ENCODE measurements around the gene SLC27A1. TPM values are rescaled to one million over a fixed set of nuclear protein-coding genes. Genes with fewer than 3 reads are reported as not detected.

The SLC27A1 gene
- total and polyA plus RNA-seq, 10 of the 15 experiments (the other 5 are each of a cell fraction or from before 2014, with no cell fraction given): 0.11 to 2.3 (median 1.2) TPM

DNA sequence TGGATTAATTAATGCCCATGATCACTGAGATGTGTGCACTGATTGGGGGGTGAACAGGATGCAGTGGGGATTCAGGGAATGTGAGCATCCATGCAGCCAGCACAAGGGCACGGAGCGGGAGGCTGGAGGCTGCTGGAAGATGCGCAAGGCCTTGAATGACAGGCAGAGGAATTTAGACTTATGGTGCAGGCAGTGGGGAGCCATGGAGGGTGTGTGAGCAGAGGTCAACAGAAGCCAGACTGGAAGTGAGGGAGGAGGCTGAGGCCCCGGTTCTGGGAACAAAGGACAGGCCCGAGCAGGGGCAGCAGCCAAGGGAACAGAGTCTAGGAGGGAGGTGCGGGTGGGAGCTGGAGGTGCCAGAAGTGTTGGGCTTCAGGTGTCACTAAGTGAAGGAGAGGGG lies 77.8 kb downstream of the SLC27A1 start:
- WGBS (ENCODE audit: insufficient coverage, insufficient replicate concordance, low lambda C conversion rate, missing lambda C conversion rate): 94% methylated on average over 6 of the region's 6 CpGs
- in situ Hi-C loops (cut with MboI): no loop called here
- H3K36me3 ChIP-seq (ENCODE audit: control insufficient read depth in 2 of 2, insufficient read depth in 2 of 2, low read length in 1 of 2): no peaks in the 10 kb centered on the region
- ATAC-seq (no peak), FAIRE-seq (no peak), DNase-seq (ENCODE audit: low read depth, low spot score) (no peak)
- intact Hi-C loops (cut with micrococcal nuclease; ENCODE audit: unreplicated experiment): no loop called here
- no peak overlapping the region for H3K4me2 ChIP-seq (ENCODE audit: control insufficient read depth, insufficient read depth)
- no TSS peak for BruUV-seq (replicated peaks)
- H3K4me1 ChIP-seq (ENCODE audit: control insufficient read depth, insufficient read depth, low read length): peaks cover 7% of the 10 kb centered on the region
- H3K4me3 ChIP-seq: no peak overlapping the region
- no peaks in the 10 kb centered on the region for H3K9me3 ChIP-seq (replicated peaks; ENCODE audit: control insufficient read depth, insufficient read depth, low read length)
- H3K9ac ChIP-seq (ENCODE audit: control insufficient read depth, insufficient read depth, low read length): no peak overlapping the region
- RAD21 ChIA-PET (ENCODE audit: unreplicated experiment): no interaction called here
- SMC1A ChIA-PET (ENCODE audit: uncharacterized antibody, unreplicated experiment): interaction anchor here (1.2 kb wide), 1 partner anchor 19 kb away, joined by 3 read pairs; no protein-coding TSS in a partner anchor
- H2AFZ ChIP-seq (ENCODE audit: control insufficient read depth, low read depth, low read length): no peak overlapping the region
- H4K20me1 ChIP-seq (ENCODE audit: control insufficient read depth, insufficient read depth): no peaks in the 10 kb centered on the region
- H3K27me3 ChIP-seq (replicated peaks in 1 of 2; ENCODE audit: control insufficient read depth in 2 of 2, insufficient read depth in 2 of 2, low read length in 1 of 2): no peaks in the 10 kb centered on the region
- CTCF ChIA-PET: interaction anchor here (1.1 kb wide), 1 partner anchor 52 kb away, joined by 4 read pairs; no protein-coding TSS in a partner anchor
- POLR2A ChIA-PET: no interaction called here
- no peaks in the 10 kb centered on the region for H3K79me2 ChIP-seq (ENCODE audit: control insufficient read depth, insufficient read depth, low read length)
- H3K27ac ChIP-seq (ENCODE audit: control insufficient read depth, insufficient read depth): no peak overlapping the region
- TF ChIP-seq, protein P1, sequence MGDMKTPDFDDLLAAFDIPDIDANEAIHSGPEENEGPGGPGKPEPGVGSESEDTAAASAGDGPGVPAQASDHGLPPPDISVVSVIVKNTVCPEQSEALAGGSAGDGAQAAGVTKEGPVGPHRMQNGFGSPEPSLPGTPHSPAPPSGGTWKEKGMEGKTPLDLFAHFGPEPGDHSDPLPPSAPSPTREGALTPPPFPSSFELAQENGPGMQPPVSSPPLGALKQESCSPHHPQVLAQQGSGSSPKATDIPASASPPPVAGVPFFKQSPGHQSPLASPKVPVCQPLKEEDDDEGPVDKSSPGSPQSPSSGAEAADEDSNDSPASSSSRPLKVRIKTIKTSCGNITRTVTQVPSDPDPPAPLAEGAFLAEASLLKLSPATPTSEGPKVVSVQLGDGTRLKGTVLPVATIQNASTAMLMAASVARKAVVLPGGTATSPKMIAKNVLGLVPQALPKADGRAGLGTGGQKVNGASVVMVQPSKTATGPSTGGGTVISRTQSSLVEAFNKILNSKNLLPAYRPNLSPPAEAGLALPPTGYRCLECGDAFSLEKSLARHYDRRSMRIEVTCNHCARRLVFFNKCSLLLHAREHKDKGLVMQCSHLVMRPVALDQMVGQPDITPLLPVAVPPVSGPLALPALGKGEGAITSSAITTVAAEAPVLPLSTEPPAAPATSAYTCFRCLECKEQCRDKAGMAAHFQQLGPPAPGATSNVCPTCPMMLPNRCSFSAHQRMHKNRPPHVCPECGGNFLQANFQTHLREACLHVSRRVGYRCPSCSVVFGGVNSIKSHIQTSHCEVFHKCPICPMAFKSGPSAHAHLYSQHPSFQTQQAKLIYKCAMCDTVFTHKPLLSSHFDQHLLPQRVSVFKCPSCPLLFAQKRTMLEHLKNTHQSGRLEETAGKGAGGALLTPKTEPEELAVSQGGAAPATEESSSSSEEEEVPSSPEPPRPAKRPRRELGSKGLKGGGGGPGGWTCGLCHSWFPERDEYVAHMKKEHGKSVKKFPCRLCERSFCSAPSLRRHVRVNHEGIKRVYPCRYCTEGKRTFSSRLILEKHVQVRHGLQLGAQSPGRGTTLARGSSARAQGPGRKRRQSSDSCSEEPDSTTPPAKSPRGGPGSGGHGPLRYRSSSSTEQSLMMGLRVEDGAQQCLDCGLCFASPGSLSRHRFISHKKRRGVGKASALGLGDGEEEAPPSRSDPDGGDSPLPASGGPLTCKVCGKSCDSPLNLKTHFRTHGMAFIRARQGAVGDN (IDR thresholded peaks at IDR 0.05): no peak
- TF ChIP-seq, protein P2, sequence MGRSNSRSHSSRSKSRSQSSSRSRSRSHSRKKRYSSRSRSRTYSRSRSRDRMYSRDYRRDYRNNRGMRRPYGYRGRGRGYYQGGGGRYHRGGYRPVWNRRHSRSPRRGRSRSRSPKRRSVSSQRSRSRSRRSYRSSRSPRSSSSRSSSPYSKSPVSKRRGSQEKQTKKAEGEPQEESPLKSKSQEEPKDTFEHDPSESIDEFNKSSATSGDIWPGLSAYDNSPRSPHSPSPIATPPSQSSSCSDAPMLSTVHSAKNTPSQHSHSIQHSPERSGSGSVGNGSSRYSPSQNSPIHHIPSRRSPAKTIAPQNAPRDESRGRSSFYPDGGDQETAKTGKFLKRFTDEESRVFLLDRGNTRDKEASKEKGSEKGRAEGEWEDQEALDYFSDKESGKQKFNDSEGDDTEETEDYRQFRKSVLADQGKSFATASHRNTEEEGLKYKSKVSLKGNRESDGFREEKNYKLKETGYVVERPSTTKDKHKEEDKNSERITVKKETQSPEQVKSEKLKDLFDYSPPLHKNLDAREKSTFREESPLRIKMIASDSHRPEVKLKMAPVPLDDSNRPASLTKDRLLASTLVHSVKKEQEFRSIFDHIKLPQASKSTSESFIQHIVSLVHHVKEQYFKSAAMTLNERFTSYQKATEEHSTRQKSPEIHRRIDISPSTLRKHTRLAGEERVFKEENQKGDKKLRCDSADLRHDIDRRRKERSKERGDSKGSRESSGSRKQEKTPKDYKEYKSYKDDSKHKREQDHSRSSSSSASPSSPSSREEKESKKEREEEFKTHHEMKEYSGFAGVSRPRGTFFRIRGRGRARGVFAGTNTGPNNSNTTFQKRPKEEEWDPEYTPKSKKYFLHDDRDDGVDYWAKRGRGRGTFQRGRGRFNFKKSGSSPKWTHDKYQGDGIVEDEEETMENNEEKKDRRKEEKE (IDR thresholded peaks at IDR 0.05): no peak
- TF ChIP-seq CHD2 (IDR thresholded peaks at IDR 0.05; ENCODE audit: borderline replicate concordance, low read depth, low read length) (no peak), ZNF384 (IDR thresholded peaks at IDR 0.05; ENCODE audit: borderline replicate concordance, low read depth, low read length) (no peak), SMC3 (IDR thresholded peaks at IDR 0.05; ENCODE audit: borderline replicate concordance, low read length) (no peak), BRCA1 (IDR thresholded peaks at IDR 0.05; ENCODE audit: low read depth, low read length) (no peak)
- TF ChIP-seq, protein P3, sequence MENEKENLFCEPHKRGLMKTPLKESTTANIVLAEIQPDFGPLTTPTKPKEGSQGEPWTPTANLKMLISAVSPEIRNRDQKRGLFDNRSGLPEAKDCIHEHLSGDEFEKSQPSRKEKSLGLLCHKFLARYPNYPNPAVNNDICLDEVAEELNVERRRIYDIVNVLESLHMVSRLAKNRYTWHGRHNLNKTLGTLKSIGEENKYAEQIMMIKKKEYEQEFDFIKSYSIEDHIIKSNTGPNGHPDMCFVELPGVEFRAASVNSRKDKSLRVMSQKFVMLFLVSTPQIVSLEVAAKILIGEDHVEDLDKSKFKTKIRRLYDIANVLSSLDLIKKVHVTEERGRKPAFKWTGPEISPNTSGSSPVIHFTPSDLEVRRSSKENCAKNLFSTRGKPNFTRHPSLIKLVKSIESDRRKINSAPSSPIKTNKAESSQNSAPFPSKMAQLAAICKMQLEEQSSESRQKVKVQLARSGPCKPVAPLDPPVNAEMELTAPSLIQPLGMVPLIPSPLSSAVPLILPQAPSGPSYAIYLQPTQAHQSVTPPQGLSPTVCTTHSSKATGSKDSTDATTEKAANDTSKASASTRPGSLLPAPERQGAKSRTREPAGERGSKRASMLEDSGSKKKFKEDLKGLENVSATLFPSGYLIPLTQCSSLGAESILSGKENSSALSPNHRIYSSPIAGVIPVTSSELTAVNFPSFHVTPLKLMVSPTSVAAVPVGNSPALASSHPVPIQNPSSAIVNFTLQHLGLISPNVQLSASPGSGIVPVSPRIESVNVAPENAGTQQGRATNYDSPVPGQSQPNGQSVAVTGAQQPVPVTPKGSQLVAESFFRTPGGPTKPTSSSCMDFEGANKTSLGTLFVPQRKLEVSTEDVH (IDR thresholded peaks at IDR 0.05; ENCODE audit: low read depth, partially characterized antibody): no peak
- TF ChIP-seq, protein P4, sequence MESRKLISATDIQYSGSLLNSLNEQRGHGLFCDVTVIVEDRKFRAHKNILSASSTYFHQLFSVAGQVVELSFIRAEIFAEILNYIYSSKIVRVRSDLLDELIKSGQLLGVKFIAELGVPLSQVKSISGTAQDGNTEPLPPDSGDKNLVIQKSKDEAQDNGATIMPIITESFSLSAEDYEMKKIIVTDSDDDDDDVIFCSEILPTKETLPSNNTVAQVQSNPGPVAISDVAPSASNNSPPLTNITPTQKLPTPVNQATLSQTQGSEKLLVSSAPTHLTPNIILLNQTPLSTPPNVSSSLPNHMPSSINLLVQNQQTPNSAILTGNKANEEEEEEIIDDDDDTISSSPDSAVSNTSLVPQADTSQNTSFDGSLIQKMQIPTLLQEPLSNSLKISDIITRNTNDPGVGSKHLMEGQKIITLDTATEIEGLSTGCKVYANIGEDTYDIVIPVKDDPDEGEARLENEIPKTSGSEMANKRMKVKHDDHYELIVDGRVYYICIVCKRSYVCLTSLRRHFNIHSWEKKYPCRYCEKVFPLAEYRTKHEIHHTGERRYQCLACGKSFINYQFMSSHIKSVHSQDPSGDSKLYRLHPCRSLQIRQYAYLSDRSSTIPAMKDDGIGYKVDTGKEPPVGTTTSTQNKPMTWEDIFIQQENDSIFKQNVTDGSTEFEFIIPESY (IDR thresholded peaks at IDR 0.05): no peak
